Measurements from ENCODE around the gene STARD3. TPM values are rescaled to one million over a fixed set of nuclear protein-coding genes. Genes with fewer than 3 reads are reported as not detected.
A peak's percentile ranks its signal among the peaks of the same experiment; 100 is the strongest.

Gene STARD3
- total and polyA plus RNA-seq, 9 of the 15 experiments (the other 6 are each of a cell fraction or from before 2014, with no cell fraction given): 0.63 to 87.0 (median 46.0) TPM

GRCh38 chr17:39619786-39620101 lies 17.2 kb upstream of the STARD3 start:
- no peak overlapping the region for H3K27ac ChIP-seq (ENCODE audit: extremely low read depth, low read depth, low read length)
- POLR2A ChIA-PET: interaction anchor here (0.6 to 1.6 kb wide), 2 partner anchors 31 to 46 kb away, joined by 3 to 4 read pairs; partner anchors contain the start of gene TCAP
- no peak overlapping the region for H2AFZ ChIP-seq (ENCODE audit: low read depth, low read length)
- H3K4me1 ChIP-seq (replicated peaks in 1 of 2; ENCODE audit: control insufficient read depth in 2 of 2, insufficient read depth in 2 of 2, low read length in 2 of 2): peaks cover 3 to 30% of the 10 kb centered on the region in 2 experiments; a peak in 3 of 5 replicates
- H3K4me3 ChIP-seq: no peak overlapping the region
- CTCF ChIA-PET (ENCODE audit: low intra/inter-chr PET ratio): interaction anchor here (4.8 to 5.2 kb wide), 2 partner anchors 50 to 135 kb away, joined by 118 to 131 read pairs; partner anchors contain the start of gene PNMT
- FAIRE-seq (no peak), ATAC-seq (no peak), DNase-seq (ENCODE audit: extremely low read depth in 1 of 4, low spot score in 3 of 4) (no peak)
- no peak overlapping the region for H3K4me2 ChIP-seq (ENCODE audit: insufficient read depth, low read length)
- H4K20me1 ChIP-seq (replicated peaks; ENCODE audit: control insufficient read depth, insufficient read depth, low read length): no peaks in the 10 kb centered on the region
- H3K9ac ChIP-seq (ENCODE audit: insufficient read depth in 1 of 2, low read depth in 2 of 2, low read length in 2 of 2): no peak overlapping the region
- no TSS peak for BruUV-seq (replicated peaks)
- in situ Hi-C loops (cut with MboI) (loop anchor here (5.0 kb wide), 2 partner anchors 53 to 138 kb away; no protein-coding TSS in a partner anchor), intact Hi-C loops (cut with micrococcal nuclease) (loop anchor here (5.0 kb wide), 1 partner anchor 412 kb away; no protein-coding TSS in a partner anchor)
- H3K27me3 ChIP-seq (ENCODE audit: control insufficient read depth in 2 of 2, insufficient read depth in 2 of 2, low read length in 2 of 2): peaks cover 6 to 41% of the 10 kb centered on the region in 2 experiments; a peak in 2 of 5 replicates
- no peaks in the 10 kb centered on the region for H3K9me1 ChIP-seq (ENCODE audit: control insufficient read depth, insufficient read depth, low read length)
- no peaks in the 10 kb centered on the region for H3K79me2 ChIP-seq (ENCODE audit: control insufficient read depth, insufficient read depth, low read length)
- TF ChIP-seq GTF3C2 (IDR thresholded peaks at IDR 0.05; ENCODE audit: borderline replicate concordance, extremely low read depth, insufficient read length): no peak
- 0 out of 2 replicates have a peak, but pooled peaks have one; percentile 13 for TF ChIP-seq BCOR (IDR thresholded peaks at IDR 0.05)
- WGBS (ENCODE audit: insufficient coverage, low coverage, missing lambda C conversion rate): 13% methylated on average over 1 of the region's 1 CpG
- no peaks in the 10 kb centered on the region for H3K36me3 ChIP-seq (ENCODE audit: control insufficient read depth, insufficient read depth, low read length)
- H3K9me3 ChIP-seq (replicated peaks; ENCODE audit: control insufficient read depth, insufficient read depth, low read depth, low read length): no peaks in the 10 kb centered on the region
